ENCODE measurements around the gene C19orf85.

Gene C19orf85

DNA sequence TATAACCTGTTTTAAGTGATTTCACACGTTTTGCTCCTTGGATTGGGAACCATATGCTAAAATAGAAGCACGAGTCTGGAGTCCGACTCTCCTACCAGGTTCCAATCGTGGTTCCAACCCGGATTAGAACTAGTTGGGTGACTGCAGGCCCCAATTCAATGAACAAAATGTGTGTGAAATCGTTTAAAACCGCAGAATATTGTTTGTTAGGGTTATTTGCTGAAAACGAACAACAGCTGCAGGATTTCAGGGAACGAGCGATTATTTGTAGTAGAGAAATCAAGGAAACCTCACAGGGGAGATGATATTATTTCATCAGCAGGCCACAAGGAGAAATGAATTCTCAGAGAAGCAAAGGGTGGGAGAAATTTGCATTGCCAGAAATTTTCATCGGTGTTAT, 40.4 kb upstream of the C19orf85 start:
- Histone ChIP-seq H3K27ac (ENCODE audit: extremely low read depth, low read depth, low read length) (no peak overlapping the region), H3K4me3 (ENCODE audit: low read depth, low read length) (no peak overlapping the region), H3K4me1 (ENCODE audit: control insufficient read depth, insufficient read depth, low read length) (no peaks in the 10 kb centered on the region), H3K36me3 (ENCODE audit: control insufficient read depth in 2 of 2, insufficient read depth in 1 of 2, low read length in 2 of 2) (no peaks in the 10 kb centered on the region; a peak in 1 of 3 replicates), H3K9me3 (ENCODE audit: control insufficient read depth, insufficient read depth, low read depth, low read length) (no peaks in the 10 kb centered on the region)
- TF ChIP-seq PRDM1 (tag by site-specific recombination; IDR thresholded peaks at IDR 0.05) (no peak), ZNF521 (tag by site-specific recombination; IDR thresholded peaks at IDR 0.05) (no peak), ZNF791 (tag by site-specific recombination; IDR thresholded peaks at IDR 0.05) (no peak), ZNF670 (tag by site-specific recombination; IDR thresholded peaks at IDR 0.05; ENCODE audit: low read depth) (no peak)
- TF ChIP-seq, protein P1, sequence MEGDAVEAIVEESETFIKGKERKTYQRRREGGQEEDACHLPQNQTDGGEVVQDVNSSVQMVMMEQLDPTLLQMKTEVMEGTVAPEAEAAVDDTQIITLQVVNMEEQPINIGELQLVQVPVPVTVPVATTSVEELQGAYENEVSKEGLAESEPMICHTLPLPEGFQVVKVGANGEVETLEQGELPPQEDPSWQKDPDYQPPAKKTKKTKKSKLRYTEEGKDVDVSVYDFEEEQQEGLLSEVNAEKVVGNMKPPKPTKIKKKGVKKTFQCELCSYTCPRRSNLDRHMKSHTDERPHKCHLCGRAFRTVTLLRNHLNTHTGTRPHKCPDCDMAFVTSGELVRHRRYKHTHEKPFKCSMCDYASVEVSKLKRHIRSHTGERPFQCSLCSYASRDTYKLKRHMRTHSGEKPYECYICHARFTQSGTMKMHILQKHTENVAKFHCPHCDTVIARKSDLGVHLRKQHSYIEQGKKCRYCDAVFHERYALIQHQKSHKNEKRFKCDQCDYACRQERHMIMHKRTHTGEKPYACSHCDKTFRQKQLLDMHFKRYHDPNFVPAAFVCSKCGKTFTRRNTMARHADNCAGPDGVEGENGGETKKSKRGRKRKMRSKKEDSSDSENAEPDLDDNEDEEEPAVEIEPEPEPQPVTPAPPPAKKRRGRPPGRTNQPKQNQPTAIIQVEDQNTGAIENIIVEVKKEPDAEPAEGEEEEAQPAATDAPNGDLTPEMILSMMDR (tag by site-specific recombination; IDR thresholded peaks at IDR 0.05) = no peak
- CTCF ChIA-PET = interaction anchor here (0.7 to 12.1 kb wide), 38 partner anchors 9 to 1025 kb away, joined by 3 to 152 read pairs (median 5); partner anchors contain the start of genes ISOC2, NAT14, ZNF579 and ZNF628
- POLR2A ChIA-PET = interaction anchor here (1.5 to 1.9 kb wide), 3 partner anchors 43 to 98 kb away, joined by 5 to 16 read pairs (median 8); partner anchors contain the start of genes FIZ1, ISOC2, UBE2S and ZNF524

DNA sequence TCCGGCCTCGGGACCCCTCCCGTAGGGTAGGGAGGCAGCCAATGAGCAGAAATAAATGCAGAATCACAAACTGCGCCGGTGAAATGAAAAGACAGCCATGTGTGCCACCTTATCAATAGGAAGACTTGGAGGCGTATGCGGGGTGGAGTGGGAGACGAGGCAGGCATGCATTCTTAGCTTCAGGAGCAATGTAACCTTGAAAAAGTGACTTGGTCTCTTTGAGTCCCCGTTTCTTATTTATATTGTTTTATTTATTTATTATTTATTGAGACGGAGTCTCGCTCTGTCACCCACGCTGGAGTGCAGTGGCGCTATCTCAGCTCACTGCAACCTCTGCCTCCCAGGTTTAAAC, 39.7 kb upstream of the C19orf85 start:
- no peaks in the 10 kb centered on the region for H3K36me3 ChIP-seq (ENCODE audit: control insufficient read depth in 2 of 2, insufficient read depth in 1 of 2, low read length in 2 of 2)
- no peak overlapping the region for H3K27ac ChIP-seq (ENCODE audit: extremely low read depth, low read depth, low read length)
- POLR2A ChIA-PET = interaction anchor here (0.6 to 1.9 kb wide), 17 partner anchors 17 to 387 kb away, joined by 3 to 16 read pairs (median 5); partner anchors contain the start of genes FIZ1, ISOC2, NAT14 and PPP1R12C
- H3K4me3 ChIP-seq (ENCODE audit: low read depth, low read length) = no peak overlapping the region
- CTCF ChIA-PET = interaction anchor here (0.5 to 12.1 kb wide), 75 partner anchors 9 to 1070 kb away, joined by 3 to 152 read pairs (median 5); partner anchors contain the start of genes CCDC106, ISOC2, NAT14 and U2AF2
- no peaks in the 10 kb centered on the region for H3K4me1 ChIP-seq (ENCODE audit: control insufficient read depth, insufficient read depth, low read length)
- no peaks in the 10 kb centered on the region for H3K9me3 ChIP-seq (ENCODE audit: control insufficient read depth, insufficient read depth, low read depth, low read length)
- TF ChIP-seq SP7 (tag by site-specific recombination; IDR thresholded peaks at IDR 0.05) = 0 out of 2 replicates have a peak, but pooled peaks have one; percentile 4
- TF ChIP-seq ZNF561 (tag by site-specific recombination; IDR thresholded peaks at IDR 0.05; ENCODE audit: borderline replicate concordance) = 0 out of 2 replicates have a peak, but pooled peaks have one; percentile 12
- no peak for TF ChIP-seq ZFHX2 (tag by site-specific recombination; conservative IDR thresholded peaks at IDR 0.05)
- TF ChIP-seq GLIS1 (tag by site-specific recombination; IDR thresholded peaks at IDR 0.05) = no peak
- TF ChIP-seq, protein P2, sequence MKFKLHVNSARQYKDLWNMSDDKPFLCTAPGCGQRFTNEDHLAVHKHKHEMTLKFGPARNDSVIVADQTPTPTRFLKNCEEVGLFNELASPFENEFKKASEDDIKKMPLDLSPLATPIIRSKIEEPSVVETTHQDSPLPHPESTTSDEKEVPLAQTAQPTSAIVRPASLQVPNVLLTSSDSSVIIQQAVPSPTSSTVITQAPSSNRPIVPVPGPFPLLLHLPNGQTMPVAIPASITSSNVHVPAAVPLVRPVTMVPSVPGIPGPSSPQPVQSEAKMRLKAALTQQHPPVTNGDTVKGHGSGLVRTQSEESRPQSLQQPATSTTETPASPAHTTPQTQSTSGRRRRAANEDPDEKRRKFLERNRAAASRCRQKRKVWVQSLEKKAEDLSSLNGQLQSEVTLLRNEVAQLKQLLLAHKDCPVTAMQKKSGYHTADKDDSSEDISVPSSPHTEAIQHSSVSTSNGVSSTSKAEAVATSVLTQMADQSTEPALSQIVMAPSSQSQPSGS (tag by site-specific recombination; IDR thresholded peaks at IDR 0.05; ENCODE audit: low read depth) = no peak

DNA sequence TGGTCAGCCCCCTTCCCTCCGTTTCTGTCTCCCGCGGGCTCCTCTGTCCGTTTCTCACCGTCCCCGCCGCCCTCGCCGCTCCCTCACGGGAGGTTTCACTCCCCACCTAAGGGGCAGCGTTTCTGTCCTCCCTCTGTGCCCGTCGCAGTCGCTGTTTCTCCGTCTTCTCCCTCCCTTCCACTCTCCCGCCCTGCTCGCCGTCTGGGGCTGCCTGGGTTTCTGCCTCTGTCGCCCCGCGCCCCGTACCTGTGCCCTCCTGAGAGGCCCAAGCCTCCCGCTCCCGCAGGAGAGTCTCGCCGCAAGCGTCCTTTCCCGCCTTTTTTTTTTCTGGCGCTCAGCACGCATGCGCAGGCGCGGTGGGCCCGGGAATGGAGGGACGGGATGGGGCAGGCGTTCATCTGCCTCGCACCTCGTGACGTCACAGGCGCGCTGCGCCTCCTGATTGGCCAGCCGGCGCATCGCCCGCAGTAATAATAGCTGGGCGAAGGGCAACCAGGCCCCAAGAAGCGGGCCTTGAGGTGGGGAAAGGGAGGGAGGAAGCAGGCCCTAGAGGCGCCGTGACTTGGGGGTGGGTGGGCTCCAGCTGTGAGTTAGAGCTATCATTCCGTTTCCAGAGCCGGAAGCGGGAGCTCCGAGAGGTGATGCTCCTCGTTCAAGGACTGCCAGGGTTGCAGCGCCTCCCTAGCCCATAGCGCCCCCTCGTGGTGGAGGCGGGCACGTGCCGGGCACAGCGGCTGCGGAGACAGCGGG, 39.1 kb upstream of the C19orf85 start:
- ChIA-PET CTCF (interaction anchor here (0.5 to 12.1 kb wide), 74 partner anchors 9 to 1070 kb away, joined by 3 to 152 read pairs (median 5); partner anchors contain the start of genes CCDC106, ISOC2, NAT14 and U2AF2), POLR2A (interaction anchor here (0.6 to 1.9 kb wide), 17 partner anchors 16 to 386 kb away, joined by 3 to 16 read pairs (median 5); partner anchors contain the start of genes FIZ1, ISOC2, NAT14 and PPP1R12C)
- no peaks in the 10 kb centered on the region for H3K9me3 ChIP-seq (ENCODE audit: control insufficient read depth, insufficient read depth, low read depth, low read length)
- H3K4me1 ChIP-seq (ENCODE audit: control insufficient read depth, insufficient read depth, low read length) = no peaks in the 10 kb centered on the region
- H3K4me3 ChIP-seq (ENCODE audit: low read depth, low read length) = peak overlapping the region; percentile 50
- H3K36me3 ChIP-seq (ENCODE audit: control insufficient read depth in 2 of 2, insufficient read depth in 1 of 2, low read length in 2 of 2) = no peaks in the 10 kb centered on the region
- peak overlapping the region; percentile 33; the same call in 1 of the 2 replicates for H3K27ac ChIP-seq (ENCODE audit: extremely low read depth, low read depth, low read length)
- TF ChIP-seq ZNF701 (tag by site-specific recombination; IDR thresholded peaks at IDR 0.05) = no peak
- TF ChIP-seq, protein P3, sequence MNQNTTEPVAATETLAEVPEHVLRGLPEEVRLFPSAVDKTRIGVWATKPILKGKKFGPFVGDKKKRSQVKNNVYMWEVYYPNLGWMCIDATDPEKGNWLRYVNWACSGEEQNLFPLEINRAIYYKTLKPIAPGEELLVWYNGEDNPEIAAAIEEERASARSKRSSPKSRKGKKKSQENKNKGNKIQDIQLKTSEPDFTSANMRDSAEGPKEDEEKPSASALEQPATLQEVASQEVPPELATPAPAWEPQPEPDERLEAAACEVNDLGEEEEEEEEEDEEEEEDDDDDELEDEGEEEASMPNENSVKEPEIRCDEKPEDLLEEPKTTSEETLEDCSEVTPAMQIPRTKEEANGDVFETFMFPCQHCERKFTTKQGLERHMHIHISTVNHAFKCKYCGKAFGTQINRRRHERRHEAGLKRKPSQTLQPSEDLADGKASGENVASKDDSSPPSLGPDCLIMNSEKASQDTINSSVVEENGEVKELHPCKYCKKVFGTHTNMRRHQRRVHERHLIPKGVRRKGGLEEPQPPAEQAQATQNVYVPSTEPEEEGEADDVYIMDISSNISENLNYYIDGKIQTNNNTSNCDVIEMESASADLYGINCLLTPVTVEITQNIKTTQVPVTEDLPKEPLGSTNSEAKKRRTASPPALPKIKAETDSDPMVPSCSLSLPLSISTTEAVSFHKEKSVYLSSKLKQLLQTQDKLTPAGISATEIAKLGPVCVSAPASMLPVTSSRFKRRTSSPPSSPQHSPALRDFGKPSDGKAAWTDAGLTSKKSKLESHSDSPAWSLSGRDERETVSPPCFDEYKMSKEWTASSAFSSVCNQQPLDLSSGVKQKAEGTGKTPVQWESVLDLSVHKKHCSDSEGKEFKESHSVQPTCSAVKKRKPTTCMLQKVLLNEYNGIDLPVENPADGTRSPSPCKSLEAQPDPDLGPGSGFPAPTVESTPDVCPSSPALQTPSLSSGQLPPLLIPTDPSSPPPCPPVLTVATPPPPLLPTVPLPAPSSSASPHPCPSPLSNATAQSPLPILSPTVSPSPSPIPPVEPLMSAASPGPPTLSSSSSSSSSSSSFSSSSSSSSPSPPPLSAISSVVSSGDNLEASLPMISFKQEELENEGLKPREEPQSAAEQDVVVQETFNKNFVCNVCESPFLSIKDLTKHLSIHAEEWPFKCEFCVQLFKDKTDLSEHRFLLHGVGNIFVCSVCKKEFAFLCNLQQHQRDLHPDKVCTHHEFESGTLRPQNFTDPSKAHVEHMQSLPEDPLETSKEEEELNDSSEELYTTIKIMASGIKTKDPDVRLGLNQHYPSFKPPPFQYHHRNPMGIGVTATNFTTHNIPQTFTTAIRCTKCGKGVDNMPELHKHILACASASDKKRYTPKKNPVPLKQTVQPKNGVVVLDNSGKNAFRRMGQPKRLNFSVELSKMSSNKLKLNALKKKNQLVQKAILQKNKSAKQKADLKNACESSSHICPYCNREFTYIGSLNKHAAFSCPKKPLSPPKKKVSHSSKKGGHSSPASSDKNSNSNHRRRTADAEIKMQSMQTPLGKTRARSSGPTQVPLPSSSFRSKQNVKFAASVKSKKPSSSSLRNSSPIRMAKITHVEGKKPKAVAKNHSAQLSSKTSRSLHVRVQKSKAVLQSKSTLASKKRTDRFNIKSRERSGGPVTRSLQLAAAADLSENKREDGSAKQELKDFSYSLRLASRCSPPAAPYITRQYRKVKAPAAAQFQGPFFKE (tag by site-specific recombination; IDR thresholded peaks at IDR 0.05; ENCODE audit: borderline replicate concordance) = no peak
- TF ChIP-seq ZSCAN16 (tag by site-specific recombination; IDR thresholded peaks at IDR 0.05) = no peak
- TF ChIP-seq ZNF248 (tag by site-specific recombination; IDR thresholded peaks at IDR 0.05) = 0 out of 2 replicates have a peak, but pooled peaks have one; percentile 15
- TF ChIP-seq ZNF311 (tag by site-specific recombination; IDR thresholded peaks at IDR 0.05; ENCODE audit: borderline replicate concordance) = 0 out of 2 replicates have a peak, but pooled peaks have one; percentile 74
- TF ChIP-seq, protein P4, sequence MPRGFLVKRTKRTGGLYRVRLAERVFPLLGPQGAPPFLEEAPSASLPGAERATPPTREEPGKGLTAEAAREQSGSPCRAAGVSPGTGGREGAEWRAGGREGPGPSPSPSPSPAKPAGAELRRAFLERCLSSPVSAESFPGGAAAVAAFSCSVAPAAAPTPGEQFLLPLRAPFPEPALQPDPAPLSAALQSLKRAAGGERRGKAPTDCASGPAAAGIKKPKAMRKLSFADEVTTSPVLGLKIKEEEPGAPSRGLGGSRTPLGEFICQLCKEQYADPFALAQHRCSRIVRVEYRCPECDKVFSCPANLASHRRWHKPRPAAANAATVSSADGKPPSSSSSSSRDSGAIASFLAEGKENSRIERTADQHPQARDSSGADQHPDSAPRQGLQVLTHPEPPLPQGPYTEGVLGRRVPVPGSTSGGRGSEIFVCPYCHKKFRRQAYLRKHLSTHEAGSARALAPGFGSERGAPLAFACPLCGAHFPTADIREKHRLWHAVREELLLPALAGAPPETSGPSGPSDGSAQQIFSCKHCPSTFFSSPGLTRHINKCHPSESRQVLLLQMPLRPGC (tag by site-specific recombination; IDR thresholded peaks at IDR 0.05) = no peak
- no peak for TF ChIP-seq ZNF571 (tag by site-specific recombination; IDR thresholded peaks at IDR 0.05)
- TF ChIP-seq ZNF112 (tag by site-specific recombination; IDR thresholded peaks at IDR 0.05) = no peak
